Calu3 (cell line): ENCODE measurements around the gene RETNLB. TPM values are rescaled to one million over a fixed set of nuclear protein-coding genes. Genes with fewer than 3 reads are reported as not detected.

Experiments
- BruUV-seq: library from RNA; stranded (reverse); fragments of 400-500 nt; replicated peaks from 2 replicates; lab custom pipeline; 2021; lab: Mats Ljungman, UMichigan
- CTCF ChIA-PET: fragments of 300-600 bp; sonication (Branson Sonifier 250); formaldehyde crosslinking; loops from one replicate; lab custom pipeline; 2022; ENCODE audit warnings: antibody characterized with exemption; lab: Charles Lee
- DNase-seq: peaks from one replicate; pipeline ENCODE4 v3.0.0; 2022
- H3K27ac Mint-ChIP-seq: one replicate; pipeline ENCODE4 v1.8.0; 2022; ENCODE audit warnings: mixed read lengths; ENCODE audit not compliant: unreplicated experiment
- H3K27me3 Mint-ChIP-seq: one replicate; pipeline ENCODE4 v1.8.0; 2022; ENCODE audit warnings: mixed read lengths; ENCODE audit not compliant: unreplicated experiment
- H3K36me3 Mint-ChIP-seq: one replicate; pipeline ENCODE4 v1.8.0; 2022; ENCODE audit warnings: mild to moderate bottlenecking, moderate library complexity, mixed read lengths; ENCODE audit not compliant: insufficient read depth, unreplicated experiment
- H3K4me1 Mint-ChIP-seq: one replicate; pipeline ENCODE4 v1.8.0; 2022; ENCODE audit warnings: mild to moderate bottlenecking, low read depth, mixed read lengths; ENCODE audit not compliant: unreplicated experiment
- H3K4me3 Mint-ChIP-seq: one replicate; pipeline ENCODE4 v1.8.0; 2022; ENCODE audit warnings: mild to moderate bottlenecking, low read depth, moderate library complexity, mixed read lengths; ENCODE audit not compliant: unreplicated experiment
- H3K9me3 Mint-ChIP-seq: one replicate; pipeline ENCODE4 v1.8.0; 2022; ENCODE audit warnings: low read depth, mixed read lengths; ENCODE audit not compliant: unreplicated experiment
- CTCF ChIP-seq: fragments of 200-600 bp; IDR thresholded peaks from one replicate; pipeline ENCODE4 v1.8.0; 2022; ENCODE audit warnings: antibody characterized with exemption; ENCODE audit not compliant: unreplicated experiment
- intact Hi-C: fragments of 100-400 bp; cut with micrococcal nuclease; formaldehyde crosslinking; loops from one replicate; pipeline ENCODE4 v1.10.0; 2022; ENCODE audit not compliant: unreplicated experiment
- total RNA-seq: library from RNA; stranded (reverse); gene quantifications from 2 replicates; pipeline ENCODE4 v1.2.3, GENCODE V29; 2022

RETNLB gene
- total RNA-seq, 1 experiment from 2014 or later = not detected

GRCh38 chr3:108713009-108713516, 44.1 kb downstream of the RETNLB start:
- Mint-ChIP-seq H3K4me1 (no peaks in the 10 kb centered on the region), H3K27me3 (peaks cover 30% of the 10 kb centered on the region), H3K36me3 (no peaks in the 10 kb centered on the region), H3K27ac (no peak overlapping the region), H3K9me3 (no peaks in the 10 kb centered on the region), H3K4me3 (no peak overlapping the region)
- no peak for TF ChIP-seq CTCF
- DNase-seq = no peak
- CTCF ChIA-PET = no interaction called here
- no TSS peak for BruUV-seq
- intact Hi-C loops = no loop called here

Other genes with a start within 250 kb of the RETNLB start
- gene MYH15, start 246.8 kb downstream of the RETNLB start, total RNA-seq = 0.35 and 0.64 TPM in 2 replicates
- gene CIP2A, start 168.0 kb downstream of the RETNLB start, total RNA-seq = 36.9 and 38.5 TPM in 2 replicates
- gene DZIP3, start 167.7 kb downstream of the RETNLB start, total RNA-seq = 10.6 and 12.2 TPM in 2 replicates
- gene TRAT1, start 65.4 kb upstream of the RETNLB start, total RNA-seq = not detected in 2 replicates
- gene GUCA1C, start 196.5 kb upstream of the RETNLB start, total RNA-seq = not detected in 2 replicates